GM10266 (cell line): ENCODE results near the gene B9D1.
A peak's percentile ranks its signal among the peaks of the same experiment; 100 is the strongest.

Source experiments
- DNase-seq: peaks from one replicate; pipeline ENCODE4 v3.0.0; 2012; ENCODE audit errors: extremely low spot score
- CTCF ChIP-seq: IDR thresholded peaks from 2 replicates; pipeline ENCODE4 v1.5.1; 2012; ENCODE audit warnings: mild to moderate bottlenecking, low read depth; ENCODE audit not compliant: control insufficient read depth, insufficient read depth; ENCODE audit errors: missing control alignments

The B9D1 gene

GRCh38 chr17:19379361-19380065 is 17.0 kb upstream of the B9D1 start:
- DNase-seq: no peak
- no peak for TF ChIP-seq CTCF

- no peak for DNase-seq
- TF ChIP-seq CTCF: no peak
These were observed 16.2 kb upstream of the B9D1 start, which contains the start of gene MAPK7 for GRCh38 chr17:19378416-19379360. TSS of gene MAPK7 (plus strand) at chr17:19378498. CDS start at chr17:19378901, 403 bp downstream.

GRCh38 chr17:19377602-19378415 is 15.3 kb upstream of the B9D1 start:
- DNase-seq: peak; percentile 100
- no peak for TF ChIP-seq CTCF

- TF ChIP-seq CTCF: no peak
- DNase-seq: no peak
These were observed 14.3 kb upstream of the B9D1 start for GRCh38 chr17:19376811-19377210.

- DNase-seq: no peak
- TF ChIP-seq CTCF: no peak
These were observed 13.2 kb upstream of the B9D1 start for GRCh38 chr17:19375732-19376131.

- no peak for TF ChIP-seq CTCF
- no peak for DNase-seq
These were observed 11.6 kb upstream of the B9D1 start for GRCh38 chr17:19374136-19374535.
